ENCODE measurements around the gene POFUT1. TPM values are rescaled to one million over a fixed set of nuclear protein-coding genes. Genes with fewer than 3 reads are reported as not detected.
A peak's percentile ranks its signal among the peaks of the same experiment; 100 is the strongest.

Gene POFUT1
- total and polyA plus RNA-seq, 2 experiments from 2014 or later = 9.3 to 34.0 TPM

GRCh38 chr20:32189691-32190615 lies 17.7 kb upstream of the POFUT1 start:
- H3K4me3 Mint-ChIP-seq = peak overlapping the region; percentile 79
- DNase-seq (ENCODE audit: low spot score) = peak; percentile 93
- Histone ChIP-seq H3K27me3 (ENCODE audit: insufficient read depth) (no peaks in the 10 kb centered on the region), H2AFZ (peak overlapping the region; percentile 98), H3K36me3 (ENCODE audit: insufficient read depth) (no peaks in the 10 kb centered on the region), H3K4me2 (peak overlapping the region; percentile 100), H4K20me1 (replicated peaks; ENCODE audit: insufficient read depth) (peaks cover 35% of the 10 kb centered on the region), H3K79me2 (replicated peaks; ENCODE audit: insufficient read depth) (peaks cover 8% of the 10 kb centered on the region), H3K4me1 (ENCODE audit: insufficient read depth) (peaks cover 18% of the 10 kb centered on the region), H3K27ac (ENCODE audit: low read depth) (peak overlapping the region; percentile 45), H3K9me2 (ENCODE audit: insufficient read depth) (no peaks in the 10 kb centered on the region), H3K4me3 (peak overlapping the region; percentile 93), H3F3A (replicated peaks; ENCODE audit: low read depth) (peaks cover 45% of the 10 kb centered on the region)
- H3K4me1 Mint-ChIP-seq = peaks cover 19% of the 10 kb centered on the region
- peak overlapping the region; percentile 2; the same call in 1 of the 2 replicates for H3K27ac Mint-ChIP-seq
- H3K9me3 Mint-ChIP-seq = no peaks in the 10 kb centered on the region; the same call in 2 of the 3 replicates
- peaks cover 16% of the 10 kb centered on the region for H3K36me3 Mint-ChIP-seq (ENCODE audit: low read depth)
- TF ChIP-seq ZNF331 (CRISPR knock-in tag; IDR thresholded peaks at IDR 0.05; ENCODE audit: low read depth) = no peak
- no peak for TF ChIP-seq ZNF114 (CRISPR knock-in tag; IDR thresholded peaks at IDR 0.05)
- no peak for TF ChIP-seq EZH2phosphoT487 (IDR thresholded peaks at IDR 0.05; ENCODE audit: unreplicated experiment)
- peak; percentile 83 for TF ChIP-seq POLR2AphosphoS5 (IDR thresholded peaks at IDR 0.05; ENCODE audit: low read depth)
- peaks cover 9% of the 10 kb centered on the region for H3K27me3 Mint-ChIP-seq (ENCODE audit: insufficient read depth, low read depth, poor library complexity)
- peak; percentile 76 for ATAC-seq

- Mint-ChIP-seq H3K4me3 (peak overlapping the region; percentile 79), H3K4me1 (peaks cover 19% of the 10 kb centered on the region), H3K27me3 (ENCODE audit: insufficient read depth, low read depth, poor library complexity) (peaks cover 8% of the 10 kb centered on the region), H3K27ac (peak overlapping the region; percentile 2; the same call in 1 of the 2 replicates), H3K9me3 (no peaks in the 10 kb centered on the region), H3K36me3 (ENCODE audit: low read depth) (peaks cover 24% of the 10 kb centered on the region)
- Histone ChIP-seq H4K20me1 (replicated peaks; ENCODE audit: insufficient read depth) (peaks cover 32% of the 10 kb centered on the region), H3K4me1 (ENCODE audit: insufficient read depth) (peaks cover 18% of the 10 kb centered on the region), H3K4me2 (peak overlapping the region; percentile 100), H3K9me2 (ENCODE audit: insufficient read depth) (no peaks in the 10 kb centered on the region), H3K27ac (ENCODE audit: low read depth) (peak overlapping the region; percentile 39; the same call in 1 of the 2 replicates), H3K79me2 (replicated peaks; ENCODE audit: insufficient read depth) (peaks cover 8% of the 10 kb centered on the region), H3K36me3 (ENCODE audit: insufficient read depth) (peaks cover 8% of the 10 kb centered on the region; the same call in 1 of the 2 replicates), H3F3A (replicated peaks; ENCODE audit: low read depth) (peaks cover 38% of the 10 kb centered on the region), H3K27me3 (ENCODE audit: insufficient read depth) (no peaks in the 10 kb centered on the region), H2AFZ (peak overlapping the region; percentile 98), H3K4me3 (peak overlapping the region; percentile 93)
- DNase-seq (ENCODE audit: low spot score) = peak; percentile 66
- peak; percentile 48 for ATAC-seq
- no peak; a peak in 1 of 4 replicates for TF ChIP-seq CTCF (conservative IDR thresholded peaks at IDR 0.05; ENCODE audit: low read depth in 2 of 2)
- TF ChIP-seq EZH2phosphoT487 (IDR thresholded peaks at IDR 0.05; ENCODE audit: unreplicated experiment) = no peak
- TF ChIP-seq REST (IDR thresholded peaks at IDR 0.05; ENCODE audit: unreplicated experiment) = no peak
- TF ChIP-seq NANOG (IDR thresholded peaks at IDR 0.05; ENCODE audit: borderline replicate concordance) = no peak
- TF ChIP-seq ZNF114 (CRISPR knock-in tag; IDR thresholded peaks at IDR 0.05) = no peak
- TF ChIP-seq JUNB (IDR thresholded peaks at IDR 0.05; ENCODE audit: unreplicated experiment) = no peak
- no peak for TF ChIP-seq POLR2AphosphoS5 (IDR thresholded peaks at IDR 0.05; ENCODE audit: low read depth)
- TF ChIP-seq CREB1 (CRISPR knock-in tag; IDR thresholded peaks at IDR 0.05; ENCODE audit: low read depth) = no peak
- no peak for TF ChIP-seq ZNF331 (CRISPR knock-in tag; IDR thresholded peaks at IDR 0.05; ENCODE audit: low read depth)
- TF ChIP-seq ETS1 (IDR thresholded peaks at IDR 0.05) = no peak
- no peak for TF ChIP-seq EZH2 (IDR thresholded peaks at IDR 0.05; ENCODE audit: low read depth, unreplicated experiment)
These were observed 16.9 kb upstream of the POFUT1 start for GRCh38 chr20:32190616-32191415.

All from GM23338 (cell line).